Frontal cortex (tissue), 4 donors: ENCODE results near the gene FBXL2. TPM values are rescaled to one million over a fixed set of nuclear protein-coding genes. Genes with fewer than 3 reads are reported as not detected.
"Not testable (repeated sequence)": the region's sequence is repeated elsewhere in the genome, so short reads cannot be mapped to it uniquely, and the experiment has no call there.

Experiments used
- DNase-seq, 2 donors: peaks; one replicate each; pipeline ENCODE4 v3.0.0; 2012; ENCODE audit warnings: low spot score in 2 of 2
- FAIRE-seq: peaks from 2 replicates; lab custom pipeline; 2012; peaks lifted over from hg19 to GRCh38; lab: Jason Lieb, UNC
- small RNA-seq: library from RNA; depleted of rRNA; stranded (forward); fragments of <200 nt; gene quantifications from one replicate; pipeline ENCODE3, GENCODE V24; 2014
- total RNA-seq: library from RNA; depleted of rRNA; stranded (reverse); fragments of >200 nt; gene quantifications from one replicate; pipeline ENCODE4 v1.2.3, GENCODE V29; 2014
- donor health status: control.
- donor health status: control.
- donor health status: control.

Gene FBXL2
- total RNA-seq, 1 donor from 2014 or later: 53.8 TPM

DNA sequence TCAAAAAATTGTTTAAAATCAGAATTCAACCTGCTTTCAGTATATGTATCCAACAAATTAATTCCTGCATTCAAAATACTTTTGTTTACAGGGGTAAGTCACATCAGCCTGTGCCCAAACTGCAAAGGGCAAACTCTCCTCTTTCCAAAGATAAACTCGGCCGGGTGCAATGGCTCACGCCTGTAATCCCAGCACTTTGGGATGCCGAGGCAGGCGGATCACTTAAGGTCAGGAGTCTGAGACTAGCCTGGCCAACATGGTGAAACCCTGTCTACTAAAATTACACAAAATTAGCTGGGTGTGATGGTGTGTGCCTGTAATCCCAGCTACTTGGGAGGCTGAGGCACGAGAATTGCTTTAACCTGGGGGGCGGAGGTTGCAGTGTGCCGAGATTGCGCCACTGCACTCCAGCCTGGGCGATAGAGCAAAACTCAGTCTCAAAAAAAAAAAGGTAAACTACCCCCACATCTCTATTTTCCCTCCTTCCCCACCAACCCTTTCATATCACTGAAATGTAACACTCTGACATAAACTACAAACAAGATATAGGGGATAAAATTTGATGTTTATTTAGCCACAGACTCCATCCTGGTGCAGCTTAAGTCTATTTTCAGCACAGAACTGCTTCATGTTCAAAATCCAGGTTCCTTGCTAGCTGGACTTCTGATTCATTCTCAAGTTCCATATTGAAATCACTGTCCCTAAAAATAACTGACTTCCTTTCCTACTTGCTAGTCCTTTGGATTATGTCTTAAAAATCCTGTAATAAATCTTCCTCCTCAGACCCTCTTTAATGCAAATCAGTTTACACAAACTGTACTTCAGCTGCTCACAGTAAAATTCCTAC, 147.6 kb downstream of the FBXL2 start:
- FAIRE-seq (no peak), DNase-seq (no peak)

DNA sequence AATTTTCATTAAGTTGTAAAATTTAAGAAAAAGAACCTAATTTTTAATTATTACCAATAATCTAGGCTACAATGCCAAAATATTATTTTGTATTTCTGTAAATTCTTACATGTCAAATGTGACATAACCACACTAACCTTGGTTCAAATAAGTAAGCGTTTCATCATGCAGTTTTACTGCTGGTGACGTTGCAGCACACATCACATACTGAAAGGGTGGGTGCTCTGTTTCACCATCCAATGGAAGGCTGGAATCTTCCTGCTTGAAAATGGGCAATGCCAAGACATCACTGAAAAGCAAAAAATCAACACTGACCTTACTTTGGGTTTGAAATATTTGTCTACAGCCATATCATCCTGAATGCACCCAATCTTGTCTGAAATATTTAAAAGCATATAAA, 148.2 kb downstream of the FBXL2 start:
- FAIRE-seq (no peak), DNase-seq (no peak)

- DNase-seq: no peak
- no peak for FAIRE-seq
Measured at GRCh38 chr3:33426068-33426467, 148.8 kb downstream of the FBXL2 start.

GRCh38 chr3:33426630-33427317, 149.5 kb downstream of the FBXL2 start:
- FAIRE-seq (no peak), DNase-seq (no peak)

GRCh38 chr3:33428734-33429133, 151.5 kb downstream of the FBXL2 start:
- FAIRE-seq (no peak), DNase-seq (no peak)

DNA sequence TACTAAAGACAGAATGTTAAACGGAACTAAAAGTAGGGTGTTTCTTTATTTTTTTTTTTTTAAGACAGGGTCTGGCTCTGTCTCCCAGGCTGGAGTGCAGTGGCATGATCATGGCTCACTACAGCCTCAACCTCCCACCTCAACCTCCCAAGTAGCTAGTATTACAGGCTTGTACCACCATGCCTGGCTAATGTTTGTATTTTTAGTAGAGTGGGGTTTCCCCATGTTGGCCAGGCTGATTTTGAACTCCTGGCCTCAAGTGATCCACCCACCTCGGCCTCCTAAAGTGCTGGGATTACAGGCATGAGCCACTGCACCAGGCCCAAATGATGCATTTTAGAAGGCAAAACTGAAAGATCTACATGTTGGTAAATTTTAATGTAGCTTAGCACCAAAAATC, 152.1 kb downstream of the FBXL2 start:
- not testable (repeated sequence) for FAIRE-seq, DNase-seq

DNA sequence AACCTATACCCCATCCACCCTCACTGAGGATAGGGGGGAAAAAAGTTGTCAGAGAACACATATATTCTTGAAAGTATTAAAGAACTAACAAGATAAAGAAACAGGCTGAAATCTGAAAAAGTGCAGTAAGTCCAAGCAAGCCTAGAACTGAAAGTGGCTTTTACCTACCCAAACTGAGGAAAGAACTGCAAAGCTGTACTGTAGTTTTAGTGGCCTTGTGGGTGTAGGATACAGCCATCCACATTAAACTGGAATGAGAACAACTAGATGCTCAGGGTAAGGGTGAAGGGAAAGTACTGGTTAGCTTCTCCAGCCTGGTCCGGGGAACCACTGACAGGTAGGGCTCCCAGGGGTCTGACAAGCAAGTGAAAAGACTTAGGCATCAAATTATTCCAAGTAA, 152.8 kb downstream of the FBXL2 start:
- no peak for DNase-seq
- no peak for FAIRE-seq

DNA sequence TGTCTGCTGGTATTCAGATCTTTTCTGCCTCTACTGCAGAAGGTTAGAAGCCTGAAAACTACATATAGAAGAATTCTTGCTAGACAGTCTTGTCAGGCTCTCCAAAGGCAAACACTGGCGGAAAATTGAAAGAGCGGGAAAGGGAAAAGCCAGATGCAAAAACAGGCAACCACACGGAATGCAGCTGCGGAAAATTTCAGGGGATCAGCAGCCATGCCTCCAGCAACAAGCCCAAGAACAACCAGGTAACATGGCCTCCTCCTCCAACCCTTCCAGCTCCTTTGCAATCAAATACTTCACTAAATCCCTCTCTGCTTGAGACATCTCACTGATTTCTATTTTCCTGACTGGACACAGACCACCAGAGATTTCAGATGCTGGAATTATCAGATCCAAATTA, 153.3 kb downstream of the FBXL2 start:
- DNase-seq (no peak), FAIRE-seq (no peak)

- FAIRE-seq: no peak
- no peak for DNase-seq
Measured at GRCh38 chr3:33433843-33434242, 156.6 kb downstream of the FBXL2 start.

Small RNA genes lying within 50 kb of the gene (small RNA-seq; reads per million reads assigned to genes)
- not detected for gene RNU7-110P

Other genes with a start within 250 kb of the FBXL2 start
- gene GLB1, start 180.3 kb upstream of the FBXL2 start, total RNA-seq: 11.4 TPM
- gene TMPPE, start 180.3 kb upstream of the FBXL2 start, total RNA-seq: 2.9 TPM
- gene CRTAP, start 163.4 kb upstream of the FBXL2 start, total RNA-seq: 9.8 TPM
- 2.0 TPM for gene SUSD5, start 58.6 kb upstream of the FBXL2 start, total RNA-seq
- 84.8 TPM for gene UBP1, start 163.0 kb downstream of the FBXL2 start, total RNA-seq